GM12874 (cell line): Measurements from ENCODE around the gene RABGGTA.

Experiments
- TF ChIP-seq, protein P1 (sequence below): IDR thresholded peaks from 2 replicates; pipeline ENCODE4 v1.5.1; 2011; ENCODE audit warnings: low read depth, mild to moderate bottlenecking, control low read depth, low read length, moderate library complexity; ENCODE audit not compliant: insufficient read depth

Gene RABGGTA

DNA sequence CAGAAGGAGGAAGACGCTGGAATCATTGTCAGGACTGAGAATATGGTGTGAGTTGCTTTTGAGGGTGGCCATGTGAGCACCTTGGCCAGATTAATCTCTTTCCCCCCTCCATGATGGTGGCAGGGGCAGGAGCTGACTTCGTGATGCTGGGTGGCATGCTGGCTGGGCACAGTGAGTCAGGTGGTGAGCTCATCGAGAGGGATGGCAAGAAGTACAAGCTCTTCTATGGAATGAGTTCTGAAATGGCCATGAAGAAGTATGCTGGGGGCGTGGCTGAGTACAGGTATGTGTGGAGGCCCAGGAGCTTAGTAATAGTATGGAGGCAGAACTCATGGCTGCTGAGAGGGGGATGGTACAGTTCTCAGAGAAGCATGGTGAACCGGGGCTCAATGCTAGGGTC, 33.3 kb downstream of the RABGGTA start:
- TF ChIP-seq, protein P1, sequence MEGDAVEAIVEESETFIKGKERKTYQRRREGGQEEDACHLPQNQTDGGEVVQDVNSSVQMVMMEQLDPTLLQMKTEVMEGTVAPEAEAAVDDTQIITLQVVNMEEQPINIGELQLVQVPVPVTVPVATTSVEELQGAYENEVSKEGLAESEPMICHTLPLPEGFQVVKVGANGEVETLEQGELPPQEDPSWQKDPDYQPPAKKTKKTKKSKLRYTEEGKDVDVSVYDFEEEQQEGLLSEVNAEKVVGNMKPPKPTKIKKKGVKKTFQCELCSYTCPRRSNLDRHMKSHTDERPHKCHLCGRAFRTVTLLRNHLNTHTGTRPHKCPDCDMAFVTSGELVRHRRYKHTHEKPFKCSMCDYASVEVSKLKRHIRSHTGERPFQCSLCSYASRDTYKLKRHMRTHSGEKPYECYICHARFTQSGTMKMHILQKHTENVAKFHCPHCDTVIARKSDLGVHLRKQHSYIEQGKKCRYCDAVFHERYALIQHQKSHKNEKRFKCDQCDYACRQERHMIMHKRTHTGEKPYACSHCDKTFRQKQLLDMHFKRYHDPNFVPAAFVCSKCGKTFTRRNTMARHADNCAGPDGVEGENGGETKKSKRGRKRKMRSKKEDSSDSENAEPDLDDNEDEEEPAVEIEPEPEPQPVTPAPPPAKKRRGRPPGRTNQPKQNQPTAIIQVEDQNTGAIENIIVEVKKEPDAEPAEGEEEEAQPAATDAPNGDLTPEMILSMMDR = no peak

DNA sequence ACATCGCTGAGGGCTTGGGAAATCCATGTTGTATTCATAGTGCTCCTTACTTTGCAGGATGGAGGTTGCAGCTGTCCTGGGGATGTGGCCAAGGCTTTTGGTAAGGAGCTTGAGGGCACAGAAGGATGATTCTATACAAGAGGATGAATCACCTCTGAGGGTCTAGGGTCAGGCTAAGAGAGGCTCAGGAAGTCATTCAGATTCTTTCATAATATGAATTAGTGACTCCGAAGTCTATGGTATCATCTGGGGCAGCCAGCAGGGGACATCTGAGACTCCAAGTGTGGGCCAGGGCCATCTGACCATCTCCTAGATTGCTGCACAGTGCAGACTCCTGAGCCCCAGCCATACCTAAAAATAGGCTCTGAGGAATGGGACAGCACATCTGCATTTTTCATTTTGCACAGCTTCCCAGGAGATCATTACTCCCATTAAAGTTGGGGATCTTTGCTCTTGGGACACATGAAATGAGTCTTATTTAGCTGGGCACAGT, 33.9 kb downstream of the RABGGTA start:
- TF ChIP-seq, protein P1 = no peak

DNA sequence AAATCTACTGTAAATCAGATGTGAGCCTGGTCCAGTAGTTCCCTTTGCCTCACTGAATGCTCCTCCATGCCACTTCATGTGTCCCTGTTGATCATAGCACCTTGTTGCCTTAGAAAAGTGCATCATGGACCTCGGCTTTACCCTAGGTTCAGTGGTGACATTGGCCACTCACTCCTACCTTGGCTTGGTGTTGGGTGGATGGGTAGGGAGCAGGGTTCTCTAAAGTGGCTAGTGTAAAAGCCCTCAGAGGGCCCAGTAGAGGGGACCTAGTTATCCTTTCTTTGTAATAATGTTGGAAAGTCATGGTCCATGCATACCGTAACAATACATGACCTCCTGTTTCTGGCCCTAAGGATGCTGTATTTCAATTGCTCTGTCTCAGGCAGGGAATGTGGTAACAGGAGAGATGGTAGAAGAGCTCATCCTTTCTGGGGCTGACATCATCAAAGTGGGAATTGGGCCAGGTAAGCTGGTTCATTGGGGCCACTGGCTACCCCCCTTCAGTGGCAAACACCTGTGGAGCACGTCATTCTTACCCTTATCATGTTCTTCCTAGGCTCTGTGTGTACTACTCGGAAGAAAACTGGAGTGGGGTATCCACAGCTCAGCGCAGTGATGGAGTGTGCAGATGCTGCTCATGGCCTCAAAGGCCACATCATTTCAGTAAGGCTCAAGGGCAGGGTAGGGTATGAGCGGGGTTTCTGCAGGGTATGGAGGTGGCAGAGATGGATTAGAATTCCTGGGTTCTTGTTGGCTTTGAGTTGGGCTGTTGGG, 34.5 kb downstream of the RABGGTA start:
- TF ChIP-seq, protein P1 = no peak

DNA sequence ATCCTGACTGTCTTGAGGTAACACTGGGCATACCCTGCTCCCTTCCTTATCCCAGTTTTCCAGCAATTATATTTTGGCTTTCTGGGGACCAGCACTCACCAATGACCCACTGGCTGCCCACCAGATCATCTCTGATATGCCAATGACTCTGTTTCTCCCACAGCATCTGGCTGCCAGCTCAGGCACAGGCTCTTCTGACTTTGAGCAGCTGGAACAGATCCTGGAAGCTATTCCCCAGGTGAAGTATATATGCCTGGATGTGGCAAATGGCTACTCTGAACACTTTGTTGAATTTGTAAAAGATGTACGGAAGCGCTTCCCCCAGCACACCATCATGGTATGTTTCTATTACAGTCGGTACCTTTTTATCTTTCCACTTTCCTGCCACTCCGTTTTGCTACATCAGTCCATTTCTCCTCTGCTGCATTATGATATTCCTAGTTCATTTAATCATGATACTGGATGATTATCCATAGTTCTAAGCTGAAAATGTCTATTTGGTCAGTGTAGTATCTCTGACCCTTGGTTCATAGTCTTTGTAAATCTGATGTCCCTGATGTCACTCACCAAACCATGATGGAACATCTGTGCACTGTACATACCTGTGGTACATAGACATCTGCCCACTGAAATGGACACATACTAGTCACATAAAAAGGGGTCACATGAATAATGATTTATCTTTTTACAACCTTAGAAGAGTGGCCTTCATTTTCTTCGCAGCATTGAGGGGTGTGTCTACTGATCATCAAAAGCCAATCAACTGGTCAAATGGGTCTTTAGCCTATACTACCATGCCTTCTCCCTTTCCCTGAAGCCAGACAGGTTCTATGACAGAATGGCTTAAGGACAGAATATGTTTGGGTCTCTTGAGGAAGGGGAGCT, 35.4 kb downstream of the RABGGTA start:
- TF ChIP-seq, protein P1 = no peak

DNA sequence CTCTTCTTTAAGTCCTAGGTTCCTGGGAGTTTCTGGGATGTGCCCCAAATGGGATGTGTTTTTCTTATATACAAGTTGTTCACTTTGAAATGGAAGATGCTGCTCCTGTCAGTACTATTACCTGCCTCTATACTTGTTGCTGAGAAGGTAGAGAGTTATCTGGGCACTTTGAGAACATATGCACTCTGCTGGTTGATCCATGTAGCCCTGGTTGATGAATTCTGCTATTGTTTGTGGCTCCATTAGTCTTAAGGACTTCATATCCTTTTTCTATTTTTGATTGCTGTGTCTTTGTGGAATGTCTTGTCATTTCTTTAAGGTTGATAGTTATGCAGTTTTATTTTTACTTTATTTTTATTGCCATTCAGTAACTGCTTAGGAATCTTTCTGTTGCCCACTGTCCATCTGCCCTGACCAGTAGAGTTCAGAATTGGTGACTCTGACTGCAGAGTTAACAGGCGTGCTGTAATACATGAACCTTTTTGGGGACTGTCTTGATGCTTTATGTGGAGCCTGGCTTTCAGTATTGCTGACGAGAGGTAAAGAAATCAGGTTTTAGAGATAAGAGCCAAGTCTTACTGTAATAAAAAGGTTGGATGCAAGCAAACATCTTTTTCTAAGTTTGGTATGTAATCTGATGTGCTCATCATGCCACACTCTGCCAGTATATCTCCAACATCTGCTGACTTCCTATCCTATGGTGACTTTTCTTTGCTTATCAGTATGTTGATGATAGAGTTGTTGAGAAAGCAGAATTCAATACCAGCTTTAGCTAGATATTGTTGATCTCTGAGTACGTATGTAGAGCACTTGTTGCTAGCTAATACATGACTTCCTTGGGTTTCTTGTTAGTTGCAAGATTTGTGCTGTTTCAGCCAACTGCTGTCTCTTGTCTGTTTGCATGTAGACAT, 37.0 kb downstream of the RABGGTA start:
- TF ChIP-seq, protein P1 = no peak

DNA sequence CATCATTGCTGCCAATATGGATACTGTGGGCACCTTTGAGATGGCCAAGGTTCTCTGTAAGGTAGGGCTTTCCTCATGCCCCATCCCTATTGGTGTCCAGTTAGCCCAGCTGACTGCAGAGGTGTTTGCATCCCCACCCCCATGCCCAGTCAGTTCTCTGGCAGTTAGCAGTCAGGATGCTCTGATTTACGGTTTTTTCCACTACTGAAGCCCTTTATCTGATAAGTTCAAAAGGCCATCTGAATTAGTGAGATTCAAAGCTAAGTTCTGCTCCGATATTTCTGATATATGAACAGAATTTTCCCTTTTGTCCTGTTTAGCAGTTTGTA, 37.9 kb downstream of the RABGGTA start:
- TF ChIP-seq, protein P1 = no peak
